Activated naive CD4-positive, alpha-beta T cell treated with anti-CD3 and anti-CD28 coated beads, Interleukin-2, amount 50 U/mL, for 72 hours (primary cell): ENCODE measurements around the gene NECTIN2. TPM values are rescaled to one million over a fixed set of nuclear protein-coding genes. Genes with fewer than 3 reads are reported as not detected.
"Not testable (repeated sequence)": the region's sequence is repeated elsewhere in the genome, so short reads cannot be mapped to it uniquely, and the experiment has no call there.

Experiments used
- ATAC-seq, 2 donors: fragments of 150-1000 bp; cut with Tn5 transposase; 2 replicates each; pipeline ENCODE4 v1.10.0; 2021; ENCODE audit warnings: mild to moderate bottlenecking in 2 of 2, moderate library complexity in 2 of 2
- DNase-seq, 2 donors: peaks; one replicate each; pipeline ENCODE4 v3.0.0; 2021 to 2022; ENCODE audit warnings: low spot score in 2 of 2
- H3K27ac Mint-ChIP-seq, 2 donors: one replicate each; pipeline ENCODE4 v1.8.0; 2022; ENCODE audit warnings: mild to moderate bottlenecking in 2 of 2, mixed read lengths in 2 of 2
- H3K36me3 Mint-ChIP-seq, 2 donors: one replicate each; pipeline ENCODE4 v1.8.0; 2022; ENCODE audit warnings: mixed read lengths in 2 of 2
- H3K9me3 Mint-ChIP-seq, 2 donors: one replicate each; pipeline ENCODE4 v1.8.0; 2022; ENCODE audit warnings: mixed read lengths in 2 of 2
- total RNA-seq, 2 donors: library from RNA; stranded (reverse); gene quantifications; one replicate each; pipeline ENCODE4 v1.2.3, GENCODE V29; 2022

NECTIN2 gene
- total RNA-seq, 2 donors from 2014 or later: 0.89 to 0.98 TPM

DNA sequence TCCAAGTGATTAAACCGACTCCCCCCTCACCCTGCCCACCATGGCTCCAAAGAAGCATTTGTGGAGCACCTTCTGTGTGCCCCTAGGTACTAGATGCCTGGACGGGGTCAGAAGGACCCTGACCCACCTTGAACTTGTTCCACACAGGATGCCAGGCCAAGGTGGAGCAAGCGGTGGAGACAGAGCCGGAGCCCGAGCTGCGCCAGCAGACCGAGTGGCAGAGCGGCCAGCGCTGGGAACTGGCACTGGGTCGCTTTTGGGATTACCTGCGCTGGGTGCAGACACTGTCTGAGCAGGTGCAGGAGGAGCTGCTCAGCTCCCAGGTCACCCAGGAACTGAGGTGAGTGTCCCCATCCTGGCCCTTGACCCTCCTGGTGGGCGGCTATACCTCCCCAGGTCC lies 61.5 kb downstream of the NECTIN2 start:
- Mint-ChIP-seq H3K9me3 (no peaks in the 10 kb centered on the region), H3K27ac (no peak overlapping the region), H3K36me3 (peaks cover 0 to 2% of the 10 kb centered on the region in 2 donors)
- DNase-seq: no peak
- no peak for ATAC-seq

DNA sequence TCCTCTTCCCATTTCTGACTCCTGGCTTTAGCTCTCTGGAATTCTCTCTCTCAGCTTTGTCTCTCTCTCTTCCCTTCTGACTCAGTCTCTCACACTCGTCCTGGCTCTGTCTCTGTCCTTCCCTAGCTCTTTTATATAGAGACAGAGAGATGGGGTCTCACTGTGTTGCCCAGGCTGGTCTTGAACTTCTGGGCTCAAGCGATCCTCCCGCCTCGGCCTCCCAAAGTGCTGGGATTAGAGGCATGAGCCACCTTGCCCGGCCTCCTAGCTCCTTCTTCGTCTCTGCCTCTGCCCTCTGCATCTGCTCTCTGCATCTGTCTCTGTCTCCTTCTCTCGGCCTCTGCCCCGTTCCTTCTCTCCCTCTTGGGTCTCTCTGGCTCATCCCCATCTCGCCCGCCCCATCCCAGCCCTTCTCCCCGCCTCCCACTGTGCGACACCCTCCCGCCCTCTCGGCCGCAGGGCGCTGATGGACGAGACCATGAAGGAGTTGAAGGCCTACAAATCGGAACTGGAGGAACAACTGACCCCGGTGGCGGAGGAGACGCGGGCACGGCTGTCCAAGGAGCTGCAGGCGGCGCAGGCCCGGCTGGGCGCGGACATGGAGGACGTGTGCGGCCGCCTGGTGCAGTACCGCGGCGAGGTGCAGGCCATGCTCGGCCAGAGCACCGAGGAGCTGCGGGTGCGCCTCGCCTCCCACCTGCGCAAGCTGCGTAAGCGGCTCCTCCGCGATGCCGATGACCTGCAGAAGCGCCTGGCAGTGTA lies 62.2 kb downstream of the NECTIN2 start:
- ATAC-seq: no peak
- no peak for DNase-seq
- Mint-ChIP-seq H3K9me3 (no peaks in the 10 kb centered on the region), H3K27ac (no peak overlapping the region), H3K36me3 (no peaks in the 10 kb centered on the region)

DNA sequence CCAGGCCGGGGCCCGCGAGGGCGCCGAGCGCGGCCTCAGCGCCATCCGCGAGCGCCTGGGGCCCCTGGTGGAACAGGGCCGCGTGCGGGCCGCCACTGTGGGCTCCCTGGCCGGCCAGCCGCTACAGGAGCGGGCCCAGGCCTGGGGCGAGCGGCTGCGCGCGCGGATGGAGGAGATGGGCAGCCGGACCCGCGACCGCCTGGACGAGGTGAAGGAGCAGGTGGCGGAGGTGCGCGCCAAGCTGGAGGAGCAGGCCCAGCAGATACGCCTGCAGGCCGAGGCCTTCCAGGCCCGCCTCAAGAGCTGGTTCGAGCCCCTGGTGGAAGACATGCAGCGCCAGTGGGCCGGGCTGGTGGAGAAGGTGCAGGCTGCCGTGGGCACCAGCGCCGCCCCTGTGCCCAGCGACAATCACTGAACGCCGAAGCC lies 62.8 kb downstream of the NECTIN2 start:
- Mint-ChIP-seq H3K27ac (no peak overlapping the region), H3K9me3 (no peaks in the 10 kb centered on the region), H3K36me3 (no peaks in the 10 kb centered on the region)
- DNase-seq: no peak
- no peak for ATAC-seq

DNA sequence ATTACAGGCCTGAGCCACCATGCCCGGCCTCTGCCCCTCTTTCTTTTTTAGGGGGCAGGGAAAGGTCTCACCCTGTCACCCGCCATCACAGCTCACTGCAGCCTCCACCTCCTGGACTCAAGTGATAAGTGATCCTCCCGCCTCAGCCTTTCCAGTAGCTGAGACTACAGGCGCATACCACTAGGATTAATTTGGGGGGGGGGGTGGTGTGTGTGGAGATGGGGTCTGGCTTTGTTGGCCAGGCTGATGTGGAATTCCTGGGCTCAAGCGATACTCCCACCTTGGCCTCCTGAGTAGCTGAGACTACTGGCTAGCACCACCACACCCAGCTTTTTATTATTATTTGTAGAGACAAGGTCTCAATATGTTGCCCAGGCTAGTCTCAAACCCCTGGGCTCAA lies 63.7 kb downstream of the NECTIN2 start:
- Mint-ChIP-seq H3K9me3 (no peaks in the 10 kb centered on the region), H3K27ac (no peak overlapping the region), H3K36me3 (no peaks in the 10 kb centered on the region)
- ATAC-seq: no peak
- DNase-seq: no peak

DNA sequence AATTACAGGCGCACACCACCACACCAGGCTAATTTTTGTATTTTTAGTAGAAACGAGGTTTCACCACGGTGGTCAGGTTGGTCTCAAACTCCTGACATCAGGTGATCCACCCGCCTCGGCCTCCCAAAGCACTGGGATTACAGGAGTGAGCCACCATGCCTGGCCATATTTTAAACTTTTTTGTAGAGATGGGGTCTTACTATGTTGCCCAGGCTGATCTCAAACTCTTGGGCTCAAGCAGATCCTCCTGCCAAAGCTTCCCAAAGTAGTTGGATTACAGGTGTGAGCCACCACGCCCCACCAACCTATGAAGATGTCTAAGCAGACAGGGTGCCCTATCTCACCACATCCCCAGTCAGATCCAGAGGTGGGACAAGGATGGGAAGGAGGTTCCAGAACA lies 65.8 kb downstream of the NECTIN2 start:
- H3K36me3 Mint-ChIP-seq, ATAC-seq, H3K9me3 Mint-ChIP-seq, H3K27ac Mint-ChIP-seq, DNase-seq: not testable (repeated sequence)

DNA sequence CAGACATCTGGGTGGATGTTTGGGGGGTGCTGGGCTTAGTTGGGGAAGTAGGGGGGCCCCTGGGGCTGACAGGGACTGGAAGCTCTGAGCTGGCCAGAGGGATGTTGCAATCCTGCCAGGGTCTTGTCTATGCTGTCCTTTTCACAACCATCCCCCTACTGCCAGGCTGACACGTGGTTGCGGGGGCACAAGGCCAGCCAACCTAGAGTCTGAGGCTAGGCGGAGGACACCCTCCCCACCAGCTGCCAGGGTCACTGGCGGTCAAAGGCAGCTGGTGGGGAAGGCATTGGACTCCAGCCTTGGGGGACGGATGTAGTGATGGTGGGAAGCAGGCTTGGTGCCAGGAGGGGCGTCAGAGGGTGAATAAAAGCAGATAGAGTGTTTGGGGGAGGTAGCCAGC lies 66.8 kb downstream of the NECTIN2 start:
- H3K36me3 Mint-ChIP-seq: no peaks in the 10 kb centered on the region
- no peaks in the 10 kb centered on the region for H3K9me3 Mint-ChIP-seq
- no peak for ATAC-seq
- no peak for DNase-seq
- no peak overlapping the region for H3K27ac Mint-ChIP-seq

DNA sequence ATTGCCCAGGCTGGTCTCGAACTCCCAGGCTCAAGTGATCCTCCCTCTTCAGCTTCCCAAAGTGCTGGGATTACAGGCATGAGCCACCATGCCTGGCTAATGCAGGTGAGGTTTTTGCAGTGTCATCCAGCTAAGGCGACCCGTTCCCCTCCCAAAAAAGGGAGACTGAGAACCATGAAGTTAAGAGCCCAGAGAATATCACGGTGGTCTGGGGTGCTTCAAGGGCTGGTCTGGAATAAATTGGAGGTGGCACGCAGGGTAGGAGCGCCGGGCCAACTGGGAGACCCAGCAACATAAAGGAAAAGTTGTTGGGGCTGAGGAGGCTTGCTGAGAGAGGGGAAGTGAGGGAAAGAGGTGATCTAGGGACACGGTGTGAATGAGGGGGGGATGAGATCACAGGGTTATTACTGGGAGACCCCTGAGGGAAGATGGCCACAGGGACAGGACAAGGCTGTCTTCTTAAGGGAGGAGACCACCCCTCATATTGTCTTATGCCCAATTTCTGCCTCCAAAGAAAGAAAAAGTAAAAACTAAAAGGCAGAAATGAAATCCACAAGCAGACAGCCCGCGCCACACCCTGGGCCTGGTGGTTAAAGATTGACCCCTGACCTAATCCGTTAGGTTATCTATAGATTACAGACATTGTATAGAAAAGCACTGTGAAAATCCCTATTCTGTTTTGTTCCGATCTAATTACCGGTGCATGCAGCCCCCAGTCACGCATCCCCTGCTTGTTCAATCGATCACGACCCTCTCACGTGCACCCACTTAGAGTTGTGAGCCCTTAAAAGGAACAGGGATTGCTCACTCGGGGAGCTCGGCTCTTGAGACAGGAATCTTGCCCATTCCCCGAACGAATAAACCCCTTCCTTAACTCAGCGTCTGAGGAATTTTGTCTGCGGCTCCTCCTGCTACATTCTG lies 67.7 kb downstream of the NECTIN2 start:
- not testable (repeated sequence) for H3K36me3 Mint-ChIP-seq, H3K9me3 Mint-ChIP-seq, ATAC-seq, DNase-seq
- peak overlapping the region; percentile 59 to 60 for H3K27ac Mint-ChIP-seq

DNA sequence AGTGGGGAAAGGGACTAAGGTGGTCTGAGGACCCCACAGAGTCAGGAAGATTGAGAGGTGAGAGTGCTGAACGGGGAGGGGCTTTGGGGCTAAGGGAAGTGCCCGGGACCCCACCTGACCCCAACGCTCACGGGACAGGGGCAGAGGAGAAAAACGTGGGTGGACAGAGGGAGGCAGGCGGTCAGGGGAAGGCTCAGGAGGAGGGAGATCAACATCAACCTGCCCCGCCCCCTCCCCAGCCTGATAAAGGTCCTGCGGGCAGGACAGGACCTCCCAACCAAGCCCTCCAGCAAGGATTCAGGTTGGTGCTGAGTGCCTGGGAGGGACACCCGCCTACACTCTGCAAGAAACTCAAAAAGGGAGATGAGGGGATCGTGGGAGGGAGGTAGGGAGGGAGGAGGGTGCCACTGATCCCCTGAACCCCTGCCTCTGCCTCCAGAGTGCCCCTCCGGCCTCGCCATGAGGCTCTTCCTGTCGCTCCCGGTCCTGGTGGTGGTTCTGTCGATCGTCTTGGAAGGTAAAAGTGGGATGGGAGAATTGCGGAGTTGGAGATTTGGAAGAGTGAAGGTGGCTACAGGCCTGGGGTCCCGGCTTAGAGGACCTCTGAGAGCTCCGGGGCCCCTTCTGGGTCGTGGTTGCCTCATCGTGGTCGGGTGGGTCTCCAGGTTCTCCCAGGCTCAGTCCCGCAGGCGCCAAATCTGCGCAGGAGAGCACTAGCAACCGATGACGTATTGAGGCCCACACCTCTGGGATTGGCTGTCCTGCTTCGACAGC lies 68.5 kb downstream of the NECTIN2 start, which contains the start of gene APOC1:
APOC1 (plus strand) TSS at position 176 of the 774 bp plus-strand sequence; CDS start at position 460, 284 bp downstream.
- H3K27ac Mint-ChIP-seq: peak within 1 kb of the TSS; percentile 59 to 95
- peak; percentile 99 for ATAC-seq
- DNase-seq: peak; percentile 79 to 82
- not testable (repeated sequence) for H3K36me3 Mint-ChIP-seq, H3K9me3 Mint-ChIP-seq

DNA sequence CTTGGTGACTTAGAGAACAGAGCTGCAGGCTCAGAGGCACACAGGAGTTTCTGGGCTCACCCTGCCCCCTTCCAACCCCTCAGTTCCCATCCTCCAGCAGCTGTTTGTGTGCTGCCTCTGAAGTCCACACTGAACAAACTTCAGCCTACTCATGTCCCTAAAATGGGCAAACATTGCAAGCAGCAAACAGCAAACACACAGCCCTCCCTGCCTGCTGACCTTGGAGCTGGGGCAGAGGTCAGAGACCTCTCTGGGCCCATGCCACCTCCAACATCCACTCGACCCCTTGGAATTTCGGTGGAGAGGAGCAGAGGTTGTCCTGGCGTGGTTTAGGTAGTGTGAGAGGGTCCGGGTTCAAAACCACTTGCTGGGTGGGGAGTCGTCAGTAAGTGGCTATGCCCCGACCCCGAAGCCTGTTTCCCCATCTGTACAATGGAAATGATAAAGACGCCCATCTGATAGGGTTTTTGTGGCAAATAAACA lies 78.2 kb downstream of the NECTIN2 start:
- no peak for ATAC-seq
- no peak overlapping the region for H3K27ac Mint-ChIP-seq
- no peaks in the 10 kb centered on the region for H3K9me3 Mint-ChIP-seq
- DNase-seq: no peak
- H3K36me3 Mint-ChIP-seq: no peaks in the 10 kb centered on the region

DNA sequence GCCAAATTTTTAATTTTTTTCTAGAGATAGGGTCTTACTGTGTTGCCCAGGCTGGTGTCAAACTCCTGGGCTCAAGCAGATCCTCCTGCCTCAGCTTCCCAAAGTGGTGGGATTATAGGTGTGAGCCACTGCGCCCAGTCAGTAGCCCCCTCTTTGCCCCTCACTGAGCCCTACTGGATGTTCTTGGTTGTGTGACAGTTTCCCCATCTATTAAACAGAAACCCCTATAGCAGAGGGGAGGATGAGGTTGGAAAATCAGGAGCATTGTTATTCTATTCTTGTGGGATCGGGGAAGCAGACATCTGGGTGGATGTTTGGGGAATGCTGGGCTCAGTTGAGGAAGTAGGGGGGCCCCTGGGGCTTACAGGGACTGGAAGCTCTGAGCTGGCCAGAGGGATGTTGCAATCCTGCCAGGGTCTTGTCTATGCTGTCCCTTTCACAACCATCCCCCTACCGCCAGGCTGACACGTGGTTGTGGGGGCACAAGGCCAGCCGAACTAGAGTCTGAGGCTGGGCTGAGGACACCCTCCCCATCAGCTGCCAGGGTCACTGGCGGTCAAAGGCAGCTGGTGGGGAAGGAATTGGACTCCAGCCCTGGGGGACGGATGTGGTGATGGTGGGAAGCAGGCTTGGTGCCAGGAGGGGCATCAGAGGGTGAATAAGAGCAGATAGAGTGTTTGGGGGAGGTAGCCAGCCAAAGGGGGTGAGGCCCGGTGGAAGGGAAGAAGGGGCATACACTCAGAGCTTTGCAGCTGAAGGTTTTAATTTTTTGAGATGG lies 79.2 kb downstream of the NECTIN2 start:
- ATAC-seq (no peak), DNase-seq (no peak)
- H3K9me3 Mint-ChIP-seq: no peaks in the 10 kb centered on the region
- H3K27ac Mint-ChIP-seq: no peak overlapping the region
- no peaks in the 10 kb centered on the region for H3K36me3 Mint-ChIP-seq

DNA sequence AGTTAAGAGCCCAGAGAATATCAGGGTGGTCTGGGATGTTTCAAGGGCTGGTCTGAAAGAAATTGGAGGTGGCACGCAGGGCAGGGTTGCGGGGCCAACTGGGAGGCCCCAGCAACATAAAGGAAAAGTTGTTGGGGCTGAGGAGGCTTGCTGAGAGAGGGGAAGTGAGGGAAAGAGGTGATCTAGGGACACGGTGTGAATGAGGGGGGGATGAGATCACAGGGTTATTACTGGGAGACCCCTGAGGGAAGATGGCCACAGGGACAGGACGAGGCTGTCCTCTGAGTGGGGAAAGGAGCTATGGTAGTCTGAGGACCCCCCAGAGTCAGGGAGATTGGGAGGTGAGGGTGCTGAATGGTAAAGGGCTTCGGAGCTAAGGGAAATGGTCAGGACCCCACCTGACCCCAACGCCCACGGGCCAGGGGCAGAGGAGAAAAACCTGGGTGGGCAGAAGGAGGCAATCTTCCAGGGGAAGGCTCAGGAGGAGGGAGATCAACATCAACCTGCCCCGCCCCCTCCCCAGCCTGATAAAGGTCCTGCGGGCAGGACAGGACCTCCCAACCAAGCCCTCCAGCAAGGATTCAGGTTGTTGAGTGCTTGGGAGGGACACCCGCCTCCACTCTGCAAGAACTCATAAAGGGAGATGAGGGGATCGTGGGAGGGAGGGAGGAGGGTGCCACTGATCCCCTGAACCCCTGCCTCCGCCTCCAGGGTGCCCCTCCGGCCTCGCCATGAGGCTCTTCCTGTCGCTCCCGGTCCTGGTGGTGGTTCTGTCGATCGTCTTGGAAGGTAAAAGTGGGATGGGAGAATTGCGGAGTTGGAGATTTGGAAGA lies 80.4 kb downstream of the NECTIN2 start:
- not testable (repeated sequence) for DNase-seq, H3K36me3 Mint-ChIP-seq, H3K9me3 Mint-ChIP-seq
- peak in 1 of 2 donors; percentile 22 for ATAC-seq
- peak overlapping the region in 1 of 2 donors; percentile 29 for H3K27ac Mint-ChIP-seq

DNA sequence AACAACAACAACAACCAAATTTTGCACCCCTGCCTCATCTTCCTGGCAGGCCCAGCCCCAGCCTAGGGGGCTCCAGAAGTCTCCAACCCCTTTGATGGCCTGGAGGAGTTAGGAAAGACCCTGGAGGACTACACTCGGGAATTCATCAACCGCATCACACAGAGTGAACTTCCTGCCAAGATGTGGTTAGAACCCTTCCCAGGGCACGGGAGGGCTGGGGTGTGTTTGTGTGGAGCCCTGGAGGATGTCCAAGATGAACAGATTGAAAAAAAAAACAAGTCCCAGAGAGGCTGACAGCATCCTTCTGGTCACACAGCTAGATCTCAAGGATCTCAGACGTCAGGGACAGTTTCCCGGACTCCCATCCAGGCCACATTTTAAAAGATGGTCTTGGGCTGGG lies 81.6 kb downstream of the NECTIN2 start:
- Mint-ChIP-seq H3K9me3 (no peaks in the 10 kb centered on the region), H3K27ac (no peak overlapping the region), H3K36me3 (no peaks in the 10 kb centered on the region)
- no peak for DNase-seq
- ATAC-seq: no peak

DNA sequence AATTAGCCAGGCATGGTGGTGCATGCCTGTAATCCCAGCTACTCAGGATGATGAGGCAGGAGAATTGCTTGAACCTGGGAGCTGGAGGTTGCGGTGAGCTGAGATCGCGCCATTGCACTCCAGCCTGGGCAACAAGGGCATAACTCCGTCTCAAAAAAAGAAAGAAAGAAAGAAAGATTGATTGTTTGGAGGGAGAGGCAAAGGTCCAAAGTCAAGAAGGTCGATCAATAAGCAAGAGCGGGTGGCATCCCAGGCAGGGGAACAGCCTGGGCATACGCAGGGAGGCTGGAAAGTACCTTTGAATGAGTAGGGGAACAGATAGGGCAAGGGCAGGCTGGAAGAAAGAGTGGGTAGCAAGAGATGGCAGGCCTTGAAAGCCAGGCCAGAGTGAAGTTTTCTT lies 84.0 kb downstream of the NECTIN2 start:
- Mint-ChIP-seq H3K9me3 (no peaks in the 10 kb centered on the region), H3K36me3 (no peaks in the 10 kb centered on the region), H3K27ac (no peak overlapping the region)
- DNase-seq: no peak
- no peak for ATAC-seq

DNA sequence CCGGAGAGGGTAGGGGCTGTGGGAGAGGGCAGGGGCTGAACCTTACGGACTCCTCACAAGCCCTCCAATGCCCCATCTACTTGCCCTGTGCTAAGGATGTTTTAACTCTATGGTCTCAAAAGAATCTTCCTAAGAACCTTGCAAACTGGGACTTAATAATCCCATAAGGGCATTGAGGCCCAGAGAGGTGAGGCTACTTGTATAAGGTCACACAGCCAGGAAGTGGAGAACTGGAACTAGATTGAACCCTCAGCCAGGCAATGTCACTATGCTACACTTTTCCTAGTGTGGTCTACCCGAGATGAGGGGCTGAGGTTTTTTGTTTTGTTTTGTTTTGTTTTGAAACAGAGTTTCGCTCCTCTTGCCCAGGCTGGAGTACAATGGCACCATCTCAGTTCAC lies 85.4 kb downstream of the NECTIN2 start:
- ATAC-seq: no peak

More for the DNA sequence above, 85.4 kb downstream of the NECTIN2 start:
- Mint-ChIP-seq H3K36me3 (no peaks in the 10 kb centered on the region), H3K9me3 (no peaks in the 10 kb centered on the region), H3K27ac (no peak overlapping the region)
- no peak for DNase-seq
